MCF 10A (cell line): Measurements from ENCODE around the gene SLC4A3. TPM values are rescaled to one million over a fixed set of nuclear protein-coding genes. Genes with fewer than 3 reads are reported as not detected.
A peak's percentile ranks its signal among the peaks of the same experiment; 100 is the strongest.

Experiments
- BruUV-seq: library from RNA; stranded (reverse); fragments of 400-500 nt; replicated peaks from 2 replicates; lab custom pipeline; 2021; lab: Mats Ljungman, UMichigan
- CTCF ChIA-PET: fragments of 300-600 bp; sonication (Branson Sonifier 250); formaldehyde crosslinking; extraction: SDS; loops from one replicate; lab custom pipeline; 2021; ENCODE audit warnings: antibody characterized with exemption, inconsistent platforms; lab: Yijun Ruan, JAX
- POLR2A ChIA-PET: fragments of 300-600, 350-650 bp; sonication (Branson Sonifier 250); formaldehyde crosslinking; extraction: SDS; loops from one replicate; lab custom pipeline; 2020; ENCODE audit warnings: antibody characterized with exemption, inconsistent platforms; lab: Yijun Ruan, JAX
- DNase-seq: peaks from one replicate; pipeline ENCODE4 v3.0.0-alpha.2; 2018; ENCODE audit not compliant: unreplicated experiment
- H3K27ac Mint-ChIP-seq: one replicate; pipeline ENCODE4 v1.8.0; 2022; ENCODE audit warnings: mild to moderate bottlenecking, low read depth, mixed read lengths; ENCODE audit not compliant: unreplicated experiment
- H3K27me3 Mint-ChIP-seq: one replicate; pipeline ENCODE4 v1.8.0; 2022; ENCODE audit warnings: mixed read lengths; ENCODE audit not compliant: insufficient read depth, unreplicated experiment
- H3K36me3 Mint-ChIP-seq: one replicate; pipeline ENCODE4 v1.8.0; 2022; ENCODE audit warnings: mild to moderate bottlenecking, moderate library complexity, mixed read lengths; ENCODE audit not compliant: insufficient read depth, unreplicated experiment
- H3K4me1 Mint-ChIP-seq: one replicate; pipeline ENCODE4 v1.8.0; 2022; ENCODE audit warnings: mixed read lengths; ENCODE audit not compliant: insufficient read depth, unreplicated experiment
- H3K4me3 Mint-ChIP-seq: one replicate; pipeline ENCODE4 v1.8.0; 2022; ENCODE audit warnings: mild to moderate bottlenecking, moderate library complexity, mixed read lengths; ENCODE audit not compliant: unreplicated experiment
- H3K9me3 Mint-ChIP-seq: one replicate; pipeline ENCODE4 v1.8.0; 2022; ENCODE audit warnings: mixed read lengths; ENCODE audit not compliant: unreplicated experiment
- CTCF ChIP-seq: fragments of 200-600 bp; IDR thresholded peaks from one replicate; pipeline ENCODE4 v1.8.0; 2022; ENCODE audit warnings: antibody characterized with exemption, mild to moderate bottlenecking; ENCODE audit not compliant: unreplicated experiment
- intact Hi-C: fragments of 100-400 bp; cut with micrococcal nuclease; formaldehyde crosslinking; loops from 2 replicates; pipeline ENCODE4 v1.14.1; 2022
- total RNA-seq: library from RNA; stranded (reverse); gene quantifications from 2 replicates; pipeline ENCODE4 v1.2.3, GENCODE V29; 2022

Gene SLC4A3
- total RNA-seq, 1 experiment from 2014 or later, result 4.7 TPM

- POLR2A ChIA-PET, result interaction anchor here (1.0 kb wide), 2 partner anchors 51 to 251 kb away, joined by 3 to 4 read pairs; partner anchors contain the start of gene DNPEP
- no TSS peak for BruUV-seq
- Mint-ChIP-seq H3K36me3 (no peaks in the 10 kb centered on the region), H3K9me3 (no peaks in the 10 kb centered on the region), H3K27ac (no peak overlapping the region), H3K4me3 (no peak overlapping the region), H3K27me3 (no peaks in the 10 kb centered on the region), H3K4me1 (no peaks in the 10 kb centered on the region)
- intact Hi-C loops, result no loop called here
- peak; percentile 39 for DNase-seq
- CTCF ChIA-PET, result interaction anchor here (0.5 to 12.6 kb wide), 7 partner anchors 48 to 1100 kb away, joined by 3 to 220 read pairs (median 4); partner anchors contain the start of gene CHPF
- TF ChIP-seq CTCF, result peak; percentile 22
These were observed 11.0 kb downstream of the SLC4A3 start for GRCh38 chr2:219638217-219638947.

GRCh38 chr2:219638948-219639755, 11.7 kb downstream of the SLC4A3 start:
- no peak for DNase-seq
- no peak for TF ChIP-seq CTCF
- ChIA-PET POLR2A (interaction anchor here (1.0 kb wide), 1 partner anchor 252 kb away, joined by 4 read pairs; the partner anchor contains the start of gene DNPEP), CTCF (interaction anchor here (0.5 to 12.6 kb wide), 6 partner anchors 48 to 1099 kb away, joined by 3 to 220 read pairs (median 5); partner anchors contain the start of gene CHPF)
- Mint-ChIP-seq H3K27ac (no peak overlapping the region), H3K36me3 (no peaks in the 10 kb centered on the region), H3K4me3 (no peak overlapping the region), H3K9me3 (no peaks in the 10 kb centered on the region), H3K4me1 (no peaks in the 10 kb centered on the region), H3K27me3 (no peaks in the 10 kb centered on the region)
- no TSS peak for BruUV-seq
- intact Hi-C loops, result no loop called here

- ChIA-PET POLR2A (interaction anchor here (1.3 to 5.8 kb wide), 4 partner anchors 33 to 99 kb away, joined by 4 to 61 read pairs (median 6); partner anchors contain the start of genes CHPF and TMEM198), CTCF (interaction anchor here (0.5 to 12.6 kb wide), 31 partner anchors 9 to 1441 kb away, joined by 3 to 220 read pairs (median 4); partner anchors contain the start of gene STK11IP)
- Mint-ChIP-seq H3K36me3 (no peaks in the 10 kb centered on the region), H3K4me3 (no peak overlapping the region), H3K9me3 (no peaks in the 10 kb centered on the region), H3K4me1 (peaks cover 12% of the 10 kb centered on the region), H3K27ac (no peak overlapping the region), H3K27me3 (no peaks in the 10 kb centered on the region)
- BruUV-seq, result no TSS peak
- TF ChIP-seq CTCF, result no peak
- intact Hi-C loops, result loop anchor here (1.0 to 2.0 kb wide), 3 partner anchors 48 to 239 kb away; no protein-coding TSS in a partner anchor
- no peak for DNase-seq
These were observed 14.1 kb downstream of the SLC4A3 start for GRCh38 chr2:219641390-219642068.
